Adrenal gland (tissue), 12 donors: ENCODE data around the gene WWOX. TPM values are rescaled to one million over a fixed set of nuclear protein-coding genes. Genes with fewer than 3 reads are reported as not detected.

Experiments used
- DNase-seq, 7 donors: peaks; one replicate each; pipeline ENCODE4 v3.0.0-alpha.2; 2019 to 2020
- H3K27ac ChIP-seq, 5 donors: fragments of 200-600 bp; sonication (generic) in 4 of 5; 1 replicate in 3 of 5; 2 replicates in 2 of 5; pipeline versions ENCODE4 v1.5.1 to v1.8.0; 2016 to 2020; ENCODE audit warnings: mild to moderate bottlenecking in 1 of 5
- H3K27me3 ChIP-seq: fragments of 200-600 bp; 2 replicates; pipeline ENCODE4 v1.8.0; 2021
- H3K36me3 ChIP-seq, 2 donors: fragments of 200-600 bp; replicated peaks in 1 of 2; 1 replicate in 1 of 2; 2 replicates in 1 of 2; pipeline versions ENCODE4 v1.5.1 to v1.8.0; 2018 to 2022
- H3K4me1 ChIP-seq, 2 donors: fragments of 200-600 bp; replicated peaks in 1 of 2; 1 replicate in 1 of 2; 2 replicates in 1 of 2; pipeline versions ENCODE4 v1.5.1 to v1.8.0; 2018 to 2021
- H3K4me3 ChIP-seq, 4 donors: fragments of 200-600 bp; sonication (generic) in 3 of 4; one replicate each; pipeline ENCODE4 v1.5.1; 2016 to 2018
- H3K9me3 ChIP-seq, 3 donors: fragments of 200-600 bp; sonication (generic) in 1 of 3; replicated peaks in 1 of 3; 1 replicate in 2 of 3; 2 replicates in 1 of 3; pipeline versions ENCODE4 v1.5.1 to v1.8.0; 2016 to 2021
- CTCF ChIP-seq, 6 experiments: fragments of 450-650 bp in 4 of 6; fragments of 200-600 bp in 2 of 6; sonication (generic) in 1 of 6; IDR thresholded peaks; 1 replicate in 5 of 6; 2 replicates in 1 of 6; pipeline versions ENCODE4 v1.5.1 to v1.8.0; 2016 to 2021; ENCODE audit warnings: antibody characterized with exemption in 6 of 6, mild to moderate bottlenecking in 2 of 6, moderate library complexity in 1 of 6
- POLR2A ChIP-seq, 2 donors: fragments of 450-650 bp; IDR thresholded peaks; one replicate each; pipeline ENCODE4 v1.6.1; 2017; ENCODE audit warnings: antibody characterized with exemption in 2 of 2, mild to moderate bottlenecking in 2 of 2, moderate library complexity in 1 of 2
- WGBS, 4 donors: extraction: QIAGEN DNeasy Blood & Tissue Kit in 2 of 4; methylation state at CpG; one replicate each; pipeline versions ENCODE4 v1.1.5 to v1.1.7; 2013 to 2017; 5-methylcytosine and 5-hydroxymethylcytosine counted together
- intact Hi-C, 2 donors: fragments of 100-400 bp; cut with DNase I; formaldehyde crosslinking; loops; one replicate each; pipeline versions ENCODE4 v1.14.1 to v1.15.0; 2022 to 2023
- polyA plus RNA-seq, 3 donors: library from polyadenylated mRNA; stranded (reverse); fragments of 200-250 nt in 2 of 3; fragments of 350-450 nt in 1 of 3; fragmentation: Illumina TruSeq in 1 of 3; extraction: RNeasy Lipid Tissue Mini Kit (QIAGEN cat#74804) in 1 of 3; gene quantifications; one replicate each; pipeline ENCODE4 v1.2.3, GENCODE V29; 2013 to 2014
- total RNA-seq, 9 donors: library from RNA; depleted of rRNA in 4 of 9; stranded (reverse); fragments of >200 nt in 4 of 9; fragments of 120-200 nt in 1 of 9; fragmentation: NEBNext Ultra II Directional in 1 of 9; extraction: Animal tissue kit (Norgen Biotek cat#: 25700) in 1 of 9; gene quantifications; one replicate each; pipeline versions ENCODE4 v1.1.0 to v1.2.4, GENCODE V29; 2013 to 2023
- donor health status: healthy with polysubstance abuse.
- donor health status: Bipolar disorder and iron deficiency.
- donor health status: DM: yes; HTN: yes; CAD: no.
- donor health status: DM: no; HTN: no; CAD: no.
- donor health status: DM: no; HTN: no; CAD: no.
- donor health status: DM: yes; HTN: yes; CAD: no.

WWOX gene
- total and polyA plus RNA-seq, 12 donors = 11.8 to 74.6 (median 20.5) TPM

- no peak for DNase-seq
- 72 to 99% (median 91%) methylated on average over 3 of the region's 3 CpGs for WGBS, 4 donors
- Histone ChIP-seq H3K27ac (no peak overlapping the region), H3K27me3 (no peaks in the 10 kb centered on the region), H3K36me3 (no peaks in the 10 kb centered on the region), H3K4me1 (no peaks in the 10 kb centered on the region), H3K4me3 (no peak overlapping the region), H3K9me3 (no peaks in the 10 kb centered on the region)
- intact Hi-C loops = no loop called here
- TF ChIP-seq CTCF (IDR thresholded peaks at IDR 0.05) (no peak), POLR2A (IDR thresholded peaks at IDR 0.05) (no peak)
Observed at GRCh38 chr16:78175287-78175686, 75.8 kb downstream of the WWOX start.

- Histone ChIP-seq H3K27me3 (no peaks in the 10 kb centered on the region), H3K4me1 (no peaks in the 10 kb centered on the region), H3K27ac (no peak overlapping the region), H3K36me3 (no peaks in the 10 kb centered on the region), H3K9me3 (no peaks in the 10 kb centered on the region), H3K4me3 (no peak overlapping the region)
- no peak for TF ChIP-seq POLR2A (IDR thresholded peaks at IDR 0.05)
- no peak for TF ChIP-seq CTCF (IDR thresholded peaks at IDR 0.05)
- intact Hi-C loops = no loop called here
- DNase-seq = no peak
- WGBS, 4 donors = 90 to 95% (median 94%) methylated on average over 5 of the region's 5 CpGs
Observed at GRCh38 chr16:78176435-78176834, 77.0 kb downstream of the WWOX start.

- no peaks in the 10 kb centered on the region for H3K4me1 ChIP-seq
- no peak overlapping the region for H3K4me3 ChIP-seq
- no peak overlapping the region for H3K27ac ChIP-seq
- 93 to 98% (median 95%) methylated on average over 5 of the region's 5 CpGs for WGBS, 4 donors
- no peaks in the 10 kb centered on the region for H3K36me3 ChIP-seq
- TF ChIP-seq POLR2A (IDR thresholded peaks at IDR 0.05) (no peak), CTCF (IDR thresholded peaks at IDR 0.05) (no peak)
- no peak for DNase-seq
- no peaks in the 10 kb centered on the region for H3K9me3 ChIP-seq
- H3K27me3 ChIP-seq = no peaks in the 10 kb centered on the region
- intact Hi-C loops = no loop called here
Observed at GRCh38 chr16:78177218-78177617, 77.8 kb downstream of the WWOX start.

- Histone ChIP-seq H3K4me1 (no peaks in the 10 kb centered on the region), H3K27me3 (no peaks in the 10 kb centered on the region), H3K27ac (no peak overlapping the region), H3K4me3 (no peak overlapping the region), H3K36me3 (no peaks in the 10 kb centered on the region), H3K9me3 (no peaks in the 10 kb centered on the region)
- 70 to 82% (median 76%) methylated on average over 3 of the region's 3 CpGs for WGBS, 4 donors
- TF ChIP-seq POLR2A (IDR thresholded peaks at IDR 0.05) (no peak), CTCF (IDR thresholded peaks at IDR 0.05) (no peak)
- DNase-seq = no peak
- intact Hi-C loops = no loop called here
Observed at GRCh38 chr16:78177987-78178386, 78.5 kb downstream of the WWOX start.
